Keratinocyte (primary cell): ENCODE data around the gene SLC1A3. TPM values are rescaled to one million over a fixed set of nuclear protein-coding genes. Genes with fewer than 3 reads are reported as not detected.

Experiments
- DNase-seq: peaks from one replicate; pipeline ENCODE4 v3.0.0-alpha.2; 2011; ENCODE audit warnings: low read depth, missing footprints, low spot score
- FAIRE-seq: peaks from 2 replicates; lab custom pipeline; 2011; peaks lifted over from hg19 to GRCh38; lab: Jason Lieb, UNC
- H2AFZ ChIP-seq: 2 replicates; pipeline ENCODE4 v1.6.0; 2012; ENCODE audit warnings: low read length, control low read depth, inconsistent platforms; ENCODE audit not compliant: control insufficient read depth
- H3K27ac ChIP-seq: 2 replicates; pipeline ENCODE4 v1.5.1; 2011; ENCODE audit warnings: low read length; ENCODE audit not compliant: control insufficient read depth, insufficient read depth
- H3K27me3 ChIP-seq: 3 replicates; pipeline ENCODE4 v1.6.0; 2011; ENCODE audit warnings: low read length; ENCODE audit not compliant: control insufficient read depth, insufficient read depth; ENCODE audit errors: extremely low read depth
- H3K36me3 ChIP-seq, 2 experiments: 2 replicates in 1 of 2; 3 replicates in 1 of 2; pipeline ENCODE4 v1.5.1; 2011; ENCODE audit warnings: low read length in 2 of 2, mild to moderate bottlenecking in 1 of 2; ENCODE audit not compliant: control insufficient read depth in 2 of 2, insufficient read depth in 2 of 2; ENCODE audit errors: extremely low read depth in 1 of 2
- H3K4me1 ChIP-seq: 3 replicates; pipeline ENCODE4 v1.5.1; 2011; ENCODE audit warnings: low read length; ENCODE audit not compliant: control insufficient read depth, insufficient read depth; ENCODE audit errors: extremely low read depth
- H3K4me2 ChIP-seq: 3 replicates; pipeline ENCODE4 v1.6.0; 2011; ENCODE audit warnings: low read depth, low read length; ENCODE audit not compliant: control insufficient read depth, insufficient read depth; ENCODE audit errors: extremely low read depth
- H3K4me3 ChIP-seq, 3 experiments: fragments of 200-600 bp in 1 of 3; sonication (generic) in 1 of 3; 2 replicates in 2 of 3; 3 replicates in 1 of 3; pipeline ENCODE4 v1.5.1; 2011 to 2016; ENCODE audit warnings: low read length in 3 of 3, mild to moderate bottlenecking in 3 of 3, control low read depth in 2 of 3, inconsistent platforms in 1 of 3, low read depth in 1 of 3, mixed read lengths in 1 of 3, mixed run types in 1 of 3, moderate library complexity in 1 of 3; ENCODE audit not compliant: control insufficient read depth in 2 of 3, insufficient read depth in 2 of 3; ENCODE audit errors: extremely low read depth in 1 of 3
- H3K79me2 ChIP-seq: 2 replicates; pipeline ENCODE4 v1.6.0; 2012; ENCODE audit warnings: low read length; ENCODE audit not compliant: control insufficient read depth, insufficient read depth
- H3K9ac ChIP-seq: 3 replicates; pipeline ENCODE4 v1.6.0; 2011; ENCODE audit warnings: low read length; ENCODE audit not compliant: control insufficient read depth, insufficient read depth; ENCODE audit errors: extremely low read depth
- H3K9me1 ChIP-seq: 3 replicates; pipeline ENCODE4 v1.6.0; 2011; ENCODE audit warnings: low read length; ENCODE audit not compliant: control insufficient read depth, insufficient read depth; ENCODE audit errors: extremely low read depth
- H3K9me3 ChIP-seq: 2 replicates; pipeline ENCODE4 v1.5.1; 2012; ENCODE audit warnings: low read depth, low read length; ENCODE audit not compliant: control insufficient read depth
- H4K20me1 ChIP-seq: 3 replicates; pipeline ENCODE4 v1.6.0; 2011; ENCODE audit warnings: low read length; ENCODE audit not compliant: control insufficient read depth, insufficient read depth; ENCODE audit errors: extremely low read depth
- CTCF ChIP-seq, 3 experiments: IDR thresholded peaks in 1 of 3; conservative IDR thresholded peaks in 1 of 3; optimal IDR thresholded peaks in 1 of 3; 2 replicates in 2 of 3; 3 replicates in 1 of 3; pipeline versions ENCODE3 to v1.5.1; 2011; ENCODE audit warnings: low read length in 3 of 3, mild to moderate bottlenecking in 3 of 3, moderate library complexity in 2 of 3, control low read depth in 1 of 3, inconsistent platforms in 1 of 3; ENCODE audit not compliant: insufficient read depth in 2 of 3; ENCODE audit errors: extremely low read depth in 1 of 3
- EZH2 ChIP-seq: IDR thresholded peaks from one replicate; pipeline ENCODE4 v1.6.1; 2012; ENCODE audit warnings: inconsistent platforms, mild to moderate bottlenecking, low read length, moderate library complexity
- dilution Hi-C: fragments of 300-500 bp; cut with MboI; formaldehyde crosslinking; loops from one replicate; pipeline ENCODE4 v1.7.0; 2020; ENCODE audit warnings: low sequenced_read_pairs; ENCODE audit not compliant: extremely low pct_ligation_motif_present
- polyA plus RNA-seq, 5 experiments: library from polyadenylated mRNA; depleted of rRNA in 3 of 5; stranded (reverse) in 3 of 5; stranded (forward) in 1 of 5; unstranded in 1 of 5; fragments of >200 nt; gene quantifications; 1 replicate in 1 of 5; 2 replicates in 3 of 5; 3 replicates in 1 of 5; pipeline versions ENCODE4 v1.2.1 to v1.2.3, GENCODE V29; 2011 to 2012; ENCODE audit warnings: missing spikeins in 2 of 5, low read depth in 1 of 5, low replicate concordance in 1 of 5

The SLC1A3 gene
- polyA plus RNA-seq, 1 donor (not counting 4 experiments of a cell fraction or from before 2014, with no cell fraction given), result 22.2 TPM

- Histone ChIP-seq H4K20me1 (no peaks in the 10 kb centered on the region), H3K27ac (no peak overlapping the region), H3K4me2 (no peak overlapping the region), H2AFZ (no peak overlapping the region), H3K79me2 (no peaks in the 10 kb centered on the region), H3K4me3 (no peak overlapping the region), H3K9me1 (no peaks in the 10 kb centered on the region), H3K4me1 (no peaks in the 10 kb centered on the region), H3K9ac (no peak overlapping the region), H3K9me3 (no peaks in the 10 kb centered on the region), H3K36me3 (no peaks in the 10 kb centered on the region), H3K27me3 (no peaks in the 10 kb centered on the region)
- TF ChIP-seq EZH2 (no peak), CTCF (optimal IDR thresholded peaks at IDR 0.05 in 1 of 3, IDR thresholded peaks at IDR 0.05 in 1 of 3, conservative IDR thresholded peaks at IDR 0.05 in 1 of 3; ENCODE audit: extremely low read depth in 1 of 3, insufficient read depth in 2 of 3, low read length in 3 of 3) (no peak)
- FAIRE-seq (no peak), DNase-seq (no peak)
- dilution Hi-C loops, result no loop called here
Measured at GRCh38 chr5:36561601-36562000, 44.8 kb upstream of the SLC1A3 start.

- DNase-seq (no peak), FAIRE-seq (peak; percentile 75)
- no peaks in the 10 kb centered on the region for H4K20me1 ChIP-seq
- H3K9ac ChIP-seq, result no peak overlapping the region
- no peaks in the 10 kb centered on the region for H3K9me3 ChIP-seq
- TF ChIP-seq EZH2 (no peak), CTCF (optimal IDR thresholded peaks at IDR 0.05 in 1 of 3, IDR thresholded peaks at IDR 0.05 in 1 of 3, conservative IDR thresholded peaks at IDR 0.05 in 1 of 3; ENCODE audit: extremely low read depth in 1 of 3, insufficient read depth in 2 of 3, low read length in 3 of 3) (no peak)
- H3K9me1 ChIP-seq, result no peaks in the 10 kb centered on the region
- no peaks in the 10 kb centered on the region for H3K36me3 ChIP-seq
- peaks cover 27% of the 10 kb centered on the region for H3K4me1 ChIP-seq
- no peak overlapping the region for H3K4me3 ChIP-seq
- H2AFZ ChIP-seq, result peak overlapping the region; percentile 40
- H3K79me2 ChIP-seq, result no peaks in the 10 kb centered on the region
- H3K27ac ChIP-seq, result no peak overlapping the region
- dilution Hi-C loops, result no loop called here
- no peaks in the 10 kb centered on the region for H3K27me3 ChIP-seq
- H3K4me2 ChIP-seq, result no peak overlapping the region
Measured at GRCh38 chr5:36569491-36569890, 36.9 kb upstream of the SLC1A3 start.
